DMS53 (cell line): Measurements from ENCODE around the gene YKT6.

ENCODE experiments used
- DNase-seq: peaks from one replicate; lab custom pipeline; 2025; lab: John Stamatoyannopoulos, UW

The YKT6 gene

GRCh38 chr7:44218418-44219201 is 17.8 kb downstream of the YKT6 start:
- peak; percentile 28 for DNase-seq

GRCh38 chr7:44219371-44220045 is 18.7 kb downstream of the YKT6 start:
- DNase-seq = no peak

GRCh38 chr7:44220046-44220357 is 19.2 kb downstream of the YKT6 start:
- no peak for DNase-seq

GRCh38 chr7:44220358-44221112 is 19.8 kb downstream of the YKT6 start:
- no peak for DNase-seq

- DNase-seq = no peak
Measured at GRCh38 chr7:44221231-44221791, 20.5 kb downstream of the YKT6 start.

GRCh38 chr7:44222074-44222473 is 21.3 kb downstream of the YKT6 start:
- DNase-seq = no peak

- DNase-seq = no peak
Measured at GRCh38 chr7:44222776-44223261, 22.0 kb downstream of the YKT6 start.

GRCh38 chr7:44223362-44224079 is 22.7 kb downstream of the YKT6 start:
- peak; percentile 84 for DNase-seq

- peak; percentile 85 for DNase-seq
Measured at GRCh38 chr7:44224080-44224973, 23.5 kb downstream of the YKT6 start.

- no peak for DNase-seq
Measured at GRCh38 chr7:44224974-44225565, 24.3 kb downstream of the YKT6 start.

GRCh38 chr7:44225566-44226395 is 25.0 kb downstream of the YKT6 start:
- peak; percentile 88 for DNase-seq

GRCh38 chr7:44226396-44226753 is 25.6 kb downstream of the YKT6 start:
- peak; percentile 70 for DNase-seq

- no peak for DNase-seq
Measured at GRCh38 chr7:44227911-44228310, 27.1 kb downstream of the YKT6 start.

GRCh38 chr7:44228571-44229350 is 28.0 kb downstream of the YKT6 start:
- no peak for DNase-seq

GRCh38 chr7:44229546-44230105 is 28.8 kb downstream of the YKT6 start:
- no peak for DNase-seq

- DNase-seq = no peak
Measured at GRCh38 chr7:44230286-44230685, 29.5 kb downstream of the YKT6 start.

GRCh38 chr7:44231088-44231487 is 30.3 kb downstream of the YKT6 start:
- DNase-seq = no peak

- no peak for DNase-seq
Measured at GRCh38 chr7:44232396-44232795, 31.6 kb downstream of the YKT6 start.
